HG03520 (cell line): ENCODE measurements around the gene HES6.
A peak's percentile ranks its signal among the peaks of the same experiment; 100 is the strongest.

Source experiments
- ATAC-seq: cut with Tn5 transposase; IDR thresholded peaks from one replicate; pipeline ENCODE4 v1.9.1; 2021; ENCODE audit warnings: mild to moderate bottlenecking, moderate library complexity; ENCODE audit not compliant: unreplicated experiment

HES6 gene, protein sequence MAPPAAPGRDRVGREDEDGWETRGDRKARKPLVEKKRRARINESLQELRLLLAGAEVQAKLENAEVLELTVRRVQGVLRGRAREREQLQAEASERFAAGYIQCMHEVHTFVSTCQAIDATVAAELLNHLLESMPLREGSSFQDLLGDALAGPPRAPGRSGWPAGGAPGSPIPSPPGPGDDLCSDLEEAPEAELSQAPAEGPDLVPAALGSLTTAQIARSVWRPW

DNA sequence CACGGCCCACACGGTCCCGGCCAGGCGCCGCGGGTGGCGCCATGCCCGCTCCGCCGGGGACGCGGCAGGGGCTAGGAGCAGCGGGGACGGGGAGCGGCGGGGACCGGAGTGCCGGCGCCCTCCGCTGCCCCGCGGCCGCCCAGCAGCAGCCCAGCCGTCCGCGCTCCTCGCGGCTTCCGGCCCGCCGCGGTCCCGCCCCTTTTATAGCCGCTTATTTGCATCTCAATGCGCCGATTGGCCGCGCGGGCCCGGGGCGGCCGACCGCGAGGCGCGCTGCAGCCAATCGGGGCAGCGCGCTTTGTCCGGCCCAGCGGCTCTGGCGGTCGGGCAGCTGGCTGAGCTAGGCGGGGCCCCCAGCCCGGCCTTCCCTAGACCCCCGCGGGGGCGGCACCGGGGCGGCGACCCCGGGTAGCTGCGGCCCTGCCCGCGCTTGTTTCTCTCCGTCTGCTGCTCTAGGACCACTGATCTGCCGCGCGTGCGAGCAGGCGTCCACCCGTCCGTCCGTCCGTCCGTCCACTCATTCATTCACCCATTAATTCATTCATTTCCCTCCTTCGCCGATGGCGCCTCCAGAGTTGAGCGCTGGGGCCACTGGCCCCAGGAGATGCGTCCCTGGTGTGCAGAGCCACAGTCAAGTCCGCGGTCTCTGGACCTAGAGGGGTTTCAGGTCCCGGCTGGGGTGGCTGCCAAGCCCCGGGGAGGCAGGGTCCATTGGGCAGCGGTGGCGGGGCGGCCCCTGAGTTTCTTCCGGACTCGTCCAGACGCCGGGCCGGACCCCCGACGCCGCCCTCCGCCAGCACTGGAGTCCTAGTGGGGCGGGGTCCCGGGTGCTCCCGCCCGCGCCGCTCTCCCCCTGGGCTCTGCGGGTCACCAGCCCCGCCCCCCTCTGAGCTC lies at the start of gene HES6:
TSS of gene HES6 (minus strand) at position 176 of the 894 bp plus-strand sequence. CDS start at position 43, 133 bp downstream.
- peak; percentile 77 for ATAC-seq

DNA sequence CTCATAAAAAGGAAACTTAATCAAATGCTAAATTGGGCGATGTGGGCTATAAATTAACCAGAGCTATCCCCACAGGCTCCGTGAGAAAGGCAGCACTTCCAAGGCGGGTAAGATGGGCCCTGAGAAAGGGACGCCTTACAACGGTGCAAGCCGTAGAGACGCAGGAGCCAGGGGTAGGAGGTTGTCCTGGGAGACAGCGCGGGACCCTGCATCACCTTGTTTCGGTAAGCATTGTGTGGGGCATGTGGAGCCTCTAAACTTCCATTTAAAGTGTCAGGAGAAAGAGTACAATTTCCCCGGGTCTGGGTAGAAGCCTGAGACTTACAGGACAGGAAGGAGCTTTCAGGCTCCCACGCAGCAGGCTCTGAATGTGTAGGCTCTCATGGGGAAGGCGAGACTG lies 49.7 kb upstream of the HES6 start:
- no peak for ATAC-seq

DNA sequence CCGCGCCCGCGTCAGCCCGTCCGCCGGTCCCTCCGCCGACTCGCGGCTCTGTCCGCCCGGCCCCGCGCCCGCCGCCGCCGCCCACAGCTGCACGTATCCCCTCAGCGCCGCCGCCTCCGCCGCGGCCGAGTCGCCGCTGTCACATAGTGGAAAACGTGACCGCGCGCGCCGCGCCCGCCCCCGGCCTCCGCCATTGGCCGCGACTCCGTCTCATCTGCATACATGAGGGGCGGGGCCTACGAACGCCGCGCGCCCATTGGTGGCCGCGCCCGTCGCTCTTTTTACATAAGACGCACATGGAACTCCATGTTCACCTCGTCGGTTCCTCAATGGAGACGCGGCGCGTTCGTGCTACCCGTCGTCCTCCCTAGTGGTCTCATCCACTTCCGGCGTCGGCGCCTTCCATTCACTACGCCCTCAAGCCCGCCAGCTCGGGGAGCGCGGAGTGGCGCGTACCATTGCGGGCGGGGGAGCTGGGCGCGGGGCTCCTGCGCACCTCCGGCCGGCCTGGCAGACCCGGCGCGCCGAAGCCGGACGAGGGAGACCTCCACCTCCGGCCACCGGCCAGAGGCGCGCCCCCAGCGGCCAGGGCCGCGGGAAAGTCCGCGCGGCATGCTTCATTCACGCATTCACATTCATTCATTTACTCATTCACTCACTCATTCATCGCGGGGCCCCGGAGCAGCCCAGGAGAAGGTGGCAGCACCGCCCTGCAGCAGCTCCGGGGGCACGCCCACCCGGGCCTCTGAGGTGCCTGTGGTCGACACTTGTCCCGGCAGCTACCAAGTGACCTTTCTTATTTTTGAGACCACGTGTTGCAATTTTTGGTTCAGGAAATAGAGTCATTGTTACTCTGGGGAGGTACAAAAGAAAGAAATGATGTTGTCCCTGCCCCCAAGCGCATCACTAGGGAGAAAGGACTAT lies 49.1 kb upstream of the HES6 start:
- peak; percentile 83 for ATAC-seq

DNA sequence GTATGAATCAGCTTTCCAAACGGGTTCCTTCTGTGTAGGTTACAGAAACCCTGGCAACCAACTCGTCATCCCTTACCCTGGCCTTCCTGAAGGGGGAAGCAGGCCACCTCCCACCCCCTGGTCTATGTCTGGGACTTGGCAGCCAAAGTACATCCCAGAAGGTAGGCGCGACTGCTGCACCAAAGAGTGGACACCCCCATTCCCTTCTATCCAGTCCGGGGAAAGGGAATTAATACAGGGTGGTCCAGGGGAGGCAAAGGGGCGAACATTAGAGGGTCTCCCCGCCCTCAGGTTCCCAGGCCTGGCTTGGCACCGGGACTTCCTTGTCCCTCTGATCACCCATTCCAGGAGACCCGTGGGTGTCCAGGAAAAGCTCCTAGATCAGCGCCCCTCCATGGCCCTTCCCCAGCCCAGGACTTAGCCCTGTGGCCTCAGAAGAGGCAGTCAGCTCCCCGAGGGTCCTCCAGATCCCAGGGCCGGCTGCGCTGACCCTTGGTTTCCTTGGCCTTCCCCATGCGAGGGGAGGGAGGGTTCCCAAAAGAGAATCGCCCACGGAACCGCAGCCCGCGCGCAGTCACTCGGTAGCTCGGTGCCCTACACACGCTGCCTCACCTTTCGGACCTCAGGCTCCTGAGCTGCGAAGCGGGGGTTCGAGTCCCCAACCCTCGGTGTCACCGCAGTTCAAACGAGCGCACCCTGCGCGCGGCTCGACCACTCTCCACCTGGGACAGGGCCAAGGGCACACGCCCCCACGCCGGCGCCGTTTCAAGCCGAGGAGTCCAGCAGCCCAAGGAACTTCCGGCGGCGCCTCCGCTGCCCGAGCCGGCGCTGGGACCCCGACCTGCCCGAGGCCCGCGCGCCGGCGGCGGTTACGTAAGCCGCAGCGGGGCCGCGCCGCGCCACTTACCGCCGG lies 48.2 kb upstream of the HES6 start, which contains the start of gene PER2:
TSS of gene PER2 (minus strand) at position 874 of the 913 bp plus-strand sequence. CDS start 10,674 bp downstream, outside the sequence.
- no peak for ATAC-seq

DNA sequence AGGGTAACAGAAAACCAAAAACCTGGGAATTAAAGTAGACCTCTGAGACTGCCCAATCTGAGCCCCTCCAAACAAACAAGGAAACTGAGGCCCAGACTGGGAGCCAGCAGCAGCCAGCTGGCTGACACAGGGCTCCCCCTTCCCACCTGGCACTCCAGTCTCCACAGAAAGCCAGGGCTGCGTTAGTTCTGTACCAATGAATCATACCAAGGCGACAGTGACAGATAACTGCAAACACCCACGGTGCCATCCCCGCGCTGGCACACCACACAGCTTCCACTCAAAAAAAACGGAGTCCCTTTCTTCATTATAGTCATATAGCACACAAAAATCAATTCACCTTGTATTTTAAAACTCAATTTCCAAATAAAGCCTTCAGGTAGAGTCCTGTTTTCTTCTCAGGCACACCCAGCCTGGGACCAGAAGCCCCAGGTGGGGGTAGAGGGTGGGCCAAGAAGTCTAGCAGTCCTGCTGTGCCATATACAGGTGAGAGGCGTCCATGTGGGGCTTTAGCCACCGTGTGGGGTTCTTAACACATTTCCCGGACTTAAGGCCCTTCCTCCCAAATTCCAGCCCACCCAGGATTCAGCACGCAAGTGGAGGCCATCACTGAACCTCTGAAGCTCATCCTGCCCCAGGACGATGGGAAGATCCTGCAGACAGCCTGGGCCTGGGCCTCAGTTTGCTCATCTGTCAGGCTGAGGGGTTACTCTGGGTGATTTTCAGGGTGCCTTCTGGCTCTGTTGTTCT lies 47.3 kb upstream of the HES6 start:
- no peak for ATAC-seq

DNA sequence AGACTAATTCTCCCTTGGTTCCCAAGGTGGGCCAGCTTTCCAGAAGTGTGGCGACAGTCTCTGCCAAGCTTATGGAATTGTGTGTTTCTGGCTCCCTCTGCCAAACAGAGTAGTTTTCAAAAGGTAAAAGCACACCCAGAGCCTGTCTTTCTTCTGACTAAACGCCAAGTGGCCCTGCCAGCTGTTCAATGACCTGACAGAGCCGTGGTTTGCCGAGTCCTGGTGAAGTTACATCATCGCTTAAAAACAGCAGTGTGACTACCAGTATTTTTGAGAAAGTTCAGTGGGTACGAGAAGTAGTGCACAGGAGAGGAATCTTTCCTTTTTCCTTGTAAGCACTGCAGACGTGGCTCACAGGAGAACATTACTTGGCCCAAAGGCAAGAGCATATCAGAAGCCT lies 46.7 kb upstream of the HES6 start:
- ATAC-seq = no peak

DNA sequence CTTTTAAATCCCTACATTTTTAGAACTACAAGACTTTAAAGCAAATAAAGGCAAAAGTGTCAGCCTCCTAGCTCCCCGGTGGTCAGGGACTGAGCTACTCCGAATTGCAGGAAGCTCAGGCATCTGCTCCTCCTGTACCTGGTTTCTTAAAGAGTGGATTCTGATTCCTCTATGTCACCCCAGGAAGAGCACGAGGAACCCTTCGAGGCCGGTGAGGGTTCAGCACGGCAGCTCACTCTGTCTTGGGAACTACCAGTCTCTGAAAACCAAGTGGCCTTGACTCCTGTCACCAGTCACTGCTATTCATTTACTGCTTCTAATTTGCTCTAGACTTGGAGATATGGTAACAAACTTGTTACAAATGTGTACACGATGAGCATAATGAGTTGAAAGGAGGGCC lies 46.3 kb upstream of the HES6 start:
- no peak for ATAC-seq

DNA sequence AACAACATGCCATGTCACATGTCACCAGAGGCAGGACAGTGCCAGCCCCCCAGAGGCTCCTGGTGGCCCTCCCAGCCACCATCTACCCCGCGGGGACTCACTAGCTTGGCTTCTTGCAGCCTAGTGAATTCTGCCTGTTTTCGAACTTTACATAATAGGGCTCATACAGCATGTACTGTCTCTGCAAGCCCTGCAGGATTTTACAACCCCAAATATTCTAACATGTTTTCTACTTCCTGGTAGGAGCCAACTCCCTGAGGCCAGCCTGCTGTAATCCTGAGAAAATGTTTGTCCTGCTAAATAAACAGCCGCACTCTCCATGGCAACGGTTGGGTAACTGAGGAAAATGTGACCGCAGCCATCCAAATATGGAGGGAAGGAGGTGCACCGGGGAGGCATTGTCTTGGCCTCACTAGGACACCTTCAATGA lies 45.8 kb upstream of the HES6 start:
- no peak for ATAC-seq

DNA sequence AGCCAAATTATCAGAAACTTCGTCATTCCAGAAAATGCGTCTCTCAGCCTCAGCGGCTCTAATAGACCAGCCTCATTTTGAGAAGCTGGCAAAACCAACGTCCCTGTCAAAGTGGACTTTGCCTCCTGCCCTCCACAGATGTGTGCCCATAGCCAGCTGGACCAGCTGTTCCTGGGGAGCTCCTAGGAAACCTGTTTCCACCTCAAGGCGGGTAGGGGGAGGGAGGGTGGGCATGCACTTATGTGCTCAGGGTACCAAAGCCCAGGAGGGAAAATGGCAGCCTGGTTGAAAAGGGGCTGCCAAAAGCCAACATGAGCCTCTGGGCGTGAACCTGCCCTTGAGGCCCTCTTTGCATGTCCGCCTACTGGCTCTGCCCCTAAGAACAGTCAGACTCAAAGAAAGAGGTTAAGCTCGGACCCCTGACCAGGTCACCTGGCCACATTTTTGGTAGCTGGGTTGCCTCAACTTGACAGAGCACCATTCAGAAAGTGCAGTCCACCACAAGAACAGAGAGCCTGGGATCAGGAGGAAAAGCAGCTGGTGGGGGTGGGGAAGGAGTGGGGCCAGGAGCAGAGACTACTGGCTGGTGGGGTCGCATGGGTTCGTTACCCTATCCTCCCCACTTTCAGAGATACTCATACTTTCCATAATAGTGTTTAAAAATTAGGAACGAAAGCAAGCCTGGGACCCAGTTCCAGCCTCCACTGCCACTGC lies 45.1 kb upstream of the HES6 start:
- no peak for ATAC-seq

DNA sequence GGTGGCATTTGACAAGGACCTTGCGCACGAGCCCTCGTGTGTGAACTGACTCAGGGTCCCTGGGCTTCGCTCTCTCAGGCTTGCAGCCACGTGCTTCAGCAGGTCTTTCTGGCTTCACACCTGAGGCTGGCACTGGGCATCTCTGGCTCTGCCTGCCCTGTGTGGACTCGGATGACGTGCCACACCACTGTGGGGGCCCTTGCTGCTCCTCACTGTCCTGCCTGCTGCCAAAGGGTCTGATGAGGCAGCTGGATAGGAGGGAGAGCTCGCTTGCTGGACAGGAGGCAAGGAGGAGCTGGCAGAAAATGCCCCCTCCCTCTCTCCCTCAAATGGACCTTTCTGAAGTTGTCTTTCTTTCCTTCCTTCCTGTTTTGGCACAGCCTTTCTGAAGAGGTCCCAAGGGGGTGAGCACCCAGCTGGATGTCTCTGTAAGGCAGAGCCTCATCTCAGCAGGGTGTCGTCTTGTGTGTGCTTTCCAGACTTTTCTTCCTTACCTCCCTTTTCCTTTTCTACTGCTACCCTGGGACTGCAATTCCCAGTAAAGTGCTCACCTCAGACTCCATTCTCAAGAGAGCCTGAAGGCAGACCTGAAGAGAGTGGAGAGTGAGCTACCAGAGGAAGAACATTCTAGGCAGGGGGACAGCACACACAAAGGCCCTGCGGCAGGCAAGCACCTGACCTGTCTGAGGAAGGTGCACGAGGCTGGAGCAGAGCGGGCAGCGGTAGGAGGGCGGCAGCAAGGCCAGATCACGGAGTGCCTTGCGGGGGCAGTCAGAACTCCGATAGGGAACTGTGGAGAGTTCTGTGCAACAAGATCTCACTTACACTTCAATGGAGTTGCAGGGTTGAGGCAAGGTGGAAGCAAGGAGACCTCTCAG lies 43.3 kb upstream of the HES6 start:
- ATAC-seq = no peak

DNA sequence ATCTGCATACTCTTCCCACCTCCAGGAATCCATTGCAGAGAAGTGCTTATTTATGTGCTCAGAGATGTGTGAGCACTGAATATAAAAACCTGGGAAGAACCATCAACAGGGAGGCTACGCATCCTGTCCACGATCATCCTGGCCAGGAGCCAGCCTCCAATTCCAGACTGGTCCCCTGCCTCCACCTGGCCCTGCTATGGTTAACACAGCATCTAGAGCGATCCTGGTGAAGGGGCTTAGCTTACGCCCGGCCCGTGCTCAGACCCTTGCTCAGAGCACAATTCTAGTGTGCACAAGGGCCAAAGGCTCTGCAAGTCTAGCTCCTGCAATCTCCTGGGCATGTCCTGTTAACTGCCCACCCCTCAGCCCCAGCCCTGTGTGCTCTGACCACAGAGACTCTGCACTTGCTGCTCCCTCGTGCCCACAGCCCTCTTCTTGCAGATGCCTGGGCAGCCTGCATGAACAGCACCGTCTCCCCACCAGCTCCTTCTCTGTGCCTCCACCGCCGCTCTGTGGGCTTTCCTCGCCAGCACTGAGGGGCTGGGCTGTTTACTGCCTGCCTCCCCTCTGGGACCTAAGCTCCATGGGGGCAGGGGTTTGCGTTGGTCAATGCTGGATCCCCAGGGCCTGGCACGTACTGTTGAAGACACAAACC lies 42.1 kb upstream of the HES6 start:
- no peak for ATAC-seq

DNA sequence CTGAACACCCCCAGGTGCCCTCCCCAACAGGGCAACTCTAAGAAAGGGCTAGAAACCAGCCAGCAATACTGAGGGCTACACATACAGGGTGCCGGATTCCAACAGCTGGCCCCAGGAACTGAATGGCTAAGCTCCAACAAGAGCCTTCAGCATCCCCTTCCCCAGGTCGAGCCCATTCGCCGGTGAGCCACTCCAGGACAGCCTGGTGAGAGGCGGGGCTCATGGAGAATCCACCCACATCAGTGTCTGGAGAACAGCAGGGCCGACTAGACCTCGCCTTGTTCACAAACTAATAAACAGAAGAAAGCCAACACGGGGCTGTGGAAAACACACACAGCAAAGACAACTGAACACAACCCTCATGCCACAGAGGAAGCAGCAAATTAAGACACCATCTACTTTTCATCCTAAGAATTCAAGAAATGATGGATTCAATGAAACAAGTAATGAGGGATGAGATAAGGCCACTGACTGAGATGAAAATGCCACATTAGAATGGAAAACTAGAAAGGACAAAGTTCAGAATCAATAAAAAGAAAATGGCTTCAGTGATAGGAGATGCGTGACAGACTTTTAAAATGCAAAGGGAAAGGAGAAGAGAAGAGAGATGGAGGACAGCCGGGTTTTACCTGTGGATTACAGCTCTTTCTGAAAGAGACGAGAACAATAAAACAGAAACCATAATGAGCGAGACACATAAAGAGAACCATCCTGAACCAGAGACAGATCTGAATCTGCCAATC lies 40.4 kb upstream of the HES6 start:
- ATAC-seq = no peak

DNA sequence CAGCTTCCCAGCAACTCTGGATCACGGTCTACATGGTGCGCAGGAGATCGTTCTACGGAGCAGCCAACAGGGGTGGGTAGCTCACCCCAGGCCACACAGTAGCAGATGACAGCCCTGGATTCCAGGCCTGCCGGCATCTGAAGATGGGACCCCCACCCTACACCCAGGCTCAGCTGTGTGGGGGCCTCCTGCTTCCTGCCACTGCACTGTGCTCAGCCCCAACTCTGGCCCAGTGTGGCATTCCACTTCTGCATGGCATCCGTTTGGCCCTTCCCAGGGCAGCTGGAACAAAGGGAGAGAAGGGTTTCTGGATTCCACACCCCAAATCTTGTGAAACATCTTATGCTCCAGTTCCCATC lies 39.5 kb upstream of the HES6 start:
- ATAC-seq = no peak

DNA sequence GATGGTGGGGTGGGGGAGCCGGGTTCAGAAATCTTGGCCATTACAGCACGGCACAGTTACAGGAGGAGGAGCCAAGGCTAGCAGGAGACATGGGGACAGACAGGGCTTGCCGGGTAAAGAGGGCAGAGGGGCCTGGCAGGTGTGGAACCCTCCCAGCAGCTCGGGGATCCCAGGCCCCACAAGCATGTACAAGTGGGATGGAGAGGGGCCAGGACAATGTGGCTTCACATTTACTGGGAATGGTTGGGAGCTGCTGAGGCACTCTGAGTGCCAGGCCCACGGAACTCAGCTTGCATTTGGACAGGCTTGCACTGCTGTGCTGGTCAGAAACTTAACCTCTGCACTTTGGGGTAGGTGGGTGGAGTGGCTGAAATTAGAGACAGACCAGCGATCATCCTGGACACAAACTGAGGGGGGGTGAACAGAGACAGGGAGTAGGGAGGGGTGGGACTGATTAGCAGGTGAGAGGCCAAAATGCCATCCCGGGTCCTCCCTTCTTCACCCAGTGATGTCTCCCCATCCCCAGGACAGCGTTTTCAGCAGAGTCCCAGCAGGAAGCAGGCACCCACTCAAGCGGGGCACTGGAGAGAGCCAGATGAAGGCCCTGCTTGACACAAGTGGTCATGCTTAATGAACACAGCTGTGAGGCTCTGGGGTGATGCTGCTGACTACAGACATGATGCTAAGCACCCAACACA lies 38.9 kb upstream of the HES6 start:
- ATAC-seq = no peak

DNA sequence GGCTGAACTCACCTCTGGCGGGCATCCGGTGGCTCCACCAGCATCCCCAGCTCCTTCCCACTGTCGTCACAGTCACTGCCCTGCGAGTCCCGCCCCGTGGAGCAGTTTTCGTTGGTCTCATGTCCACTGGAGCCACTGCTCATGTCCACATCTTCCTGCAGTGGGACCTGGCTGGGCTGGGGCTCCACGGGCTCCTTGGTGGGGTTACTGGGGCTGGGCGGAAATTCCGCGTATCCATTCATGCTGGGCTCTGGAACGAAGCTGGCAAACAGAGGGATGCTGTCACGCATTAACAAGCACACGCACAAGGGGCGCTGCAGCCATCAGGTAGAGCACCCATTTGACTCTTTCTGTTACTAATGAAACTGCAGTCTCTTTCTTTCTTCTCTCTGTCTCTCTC lies 37.9 kb upstream of the HES6 start:
- ATAC-seq = no peak
